ENCODE results near the gene FOXS1.

Gene FOXS1

DNA sequence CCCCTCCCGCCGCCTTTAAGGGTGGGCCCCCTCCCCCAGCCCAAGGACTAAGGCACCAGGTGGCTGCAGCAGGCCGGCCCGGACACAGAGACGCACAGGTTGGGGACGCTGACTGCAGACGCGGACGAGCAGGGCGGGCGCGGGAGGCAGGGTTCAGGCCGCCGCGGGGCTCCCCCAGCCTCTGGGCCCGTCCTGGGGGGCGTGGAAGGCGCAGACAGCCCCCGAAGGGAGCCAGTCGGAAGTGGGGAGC lies 15.7 kb upstream of the FOXS1 start:
- no peak for DNase-seq (ENCODE audit: low read depth)

GRCh38 chr20:31860390-31861134 lies 15.2 kb upstream of the FOXS1 start:
- no peak for DNase-seq (ENCODE audit: low read depth)

- DNase-seq (ENCODE audit: low read depth) = no peak
These were observed 14.6 kb upstream of the FOXS1 start for GRCh38 chr20:31859998-31860380.

DNA sequence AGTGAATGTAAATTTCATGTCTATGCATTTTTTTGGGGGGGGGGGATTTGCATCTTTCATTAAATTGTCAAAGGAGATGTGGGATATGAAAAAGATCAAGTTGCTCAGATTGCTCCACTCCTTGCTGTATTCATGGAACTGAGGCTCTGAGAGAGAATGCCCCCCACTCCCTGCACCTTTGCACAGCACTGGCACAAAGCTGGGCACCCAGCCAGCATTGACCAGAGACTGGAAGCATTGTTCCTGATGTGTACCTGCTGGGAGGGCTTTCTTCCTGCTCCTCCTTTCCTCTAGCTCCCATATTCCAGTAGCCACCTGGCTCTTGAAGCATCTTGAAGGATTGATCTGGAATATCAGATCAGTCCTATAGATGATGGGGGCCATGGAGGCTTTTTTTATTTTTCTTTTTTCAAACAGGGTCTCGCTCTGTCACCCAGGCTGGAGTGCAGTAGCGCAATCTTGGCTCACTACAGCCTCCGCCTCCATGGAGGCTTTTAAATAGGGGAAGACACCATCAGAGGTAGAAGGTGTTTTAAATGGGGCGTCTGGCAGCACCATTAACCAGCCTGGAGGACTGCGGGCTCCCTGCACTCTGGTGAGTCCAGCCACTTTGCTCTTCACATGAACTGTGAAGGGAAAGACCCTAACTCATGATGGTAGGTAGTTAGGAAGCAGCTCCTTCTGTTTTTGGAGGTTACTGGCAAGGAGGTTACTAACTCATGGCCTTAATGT lies 14.0 kb upstream of the FOXS1 start:
- DNase-seq (ENCODE audit: low read depth) = no peak

DNA sequence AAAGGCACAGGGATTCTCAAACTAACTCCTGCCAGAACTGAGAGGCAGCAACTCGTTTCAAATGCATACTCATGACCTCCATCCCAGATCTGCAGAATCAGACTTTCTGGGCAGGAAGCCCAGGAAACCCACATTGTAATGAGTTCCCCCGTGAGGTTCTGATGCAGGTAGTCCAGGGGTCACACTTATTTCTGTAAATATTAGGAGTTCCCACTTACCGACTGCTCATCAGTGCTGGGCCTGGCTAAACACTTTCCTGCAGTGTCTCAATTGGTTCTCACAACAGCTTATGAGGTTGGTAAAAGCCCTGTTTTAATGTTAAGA lies 13.3 kb upstream of the FOXS1 start:
- no peak for DNase-seq (ENCODE audit: low read depth)

DNA sequence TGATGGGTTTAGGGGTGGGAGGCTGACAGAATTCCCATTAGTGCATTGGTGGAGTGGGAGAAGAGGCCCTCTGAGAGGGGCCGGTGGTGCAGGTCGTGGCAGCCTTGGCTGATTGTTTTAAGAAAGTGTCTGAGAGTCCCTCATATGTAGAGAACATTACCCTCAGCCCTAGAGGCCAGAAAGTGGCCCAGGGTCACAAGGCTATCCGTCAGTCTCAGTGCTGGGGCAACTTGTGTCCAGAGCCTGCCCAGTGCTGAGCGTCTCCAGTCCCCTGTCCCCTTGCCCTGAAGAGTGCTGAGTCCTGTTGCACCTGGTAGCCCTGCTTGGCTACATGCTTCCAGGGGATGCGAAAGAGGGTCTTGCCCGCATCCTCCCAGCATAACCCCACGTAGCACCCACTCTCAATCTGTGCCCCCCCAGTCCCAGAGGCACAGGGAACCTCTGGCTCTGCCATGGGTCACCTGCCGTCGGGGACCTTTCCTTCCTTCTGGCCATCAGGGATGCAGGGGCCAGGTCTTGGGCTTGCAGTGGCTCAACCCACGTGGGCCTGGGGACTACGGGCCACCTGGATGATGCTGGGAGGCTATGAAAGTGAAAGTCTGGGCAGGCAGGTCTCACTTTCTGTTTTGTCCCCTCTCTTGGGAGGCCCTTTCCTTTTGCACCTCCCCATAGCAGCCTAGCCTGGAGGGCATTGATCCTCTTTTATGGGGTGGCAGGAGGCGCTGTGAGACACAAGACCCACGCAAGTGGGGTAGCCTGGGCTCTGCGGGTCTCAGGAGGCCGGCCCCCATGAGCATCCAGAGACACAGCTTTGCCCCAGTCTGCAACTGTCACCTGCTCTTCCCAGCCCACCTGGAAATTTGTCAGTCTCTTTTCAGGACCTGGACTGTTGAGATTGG lies 12.7 kb upstream of the FOXS1 start:
- DNase-seq (ENCODE audit: low read depth) = no peak

DNA sequence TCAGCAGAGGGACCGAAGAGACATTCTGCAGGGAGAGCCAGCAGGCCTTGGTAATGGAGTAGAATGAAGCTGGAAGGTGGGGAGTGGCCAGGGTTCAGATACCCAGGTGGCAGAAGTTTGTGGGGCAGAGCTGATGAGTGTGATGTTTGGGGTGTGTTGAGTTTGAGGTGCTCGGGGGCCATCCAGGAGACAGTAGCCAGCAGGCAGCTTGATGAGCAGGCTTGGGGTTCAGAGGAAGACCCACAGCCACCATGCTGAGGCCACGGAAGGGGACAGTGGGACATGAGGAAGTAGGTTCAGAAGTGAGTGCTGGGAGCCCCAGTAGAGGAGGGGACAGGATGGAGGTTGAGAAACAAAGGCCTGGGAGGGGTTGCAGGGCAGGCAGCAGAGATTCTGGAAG lies 11.1 kb upstream of the FOXS1 start:
- DNase-seq (ENCODE audit: low read depth) = no peak

GRCh38 chr20:31853481-31853880 lies 8.1 kb upstream of the FOXS1 start:
- DNase-seq (ENCODE audit: low read depth) = no peak

- DNase-seq (ENCODE audit: low read depth) = no peak
These were observed 6.0 kb upstream of the FOXS1 start for GRCh38 chr20:31851240-31851955.

- no peak for DNase-seq (ENCODE audit: low read depth)
These were observed 4.0 kb upstream of the FOXS1 start for GRCh38 chr20:31849306-31849930.

GRCh38 chr20:31848088-31848999 lies 2.9 kb upstream of the FOXS1 start:
- DNase-seq (ENCODE audit: low read depth) = no peak

DNA sequence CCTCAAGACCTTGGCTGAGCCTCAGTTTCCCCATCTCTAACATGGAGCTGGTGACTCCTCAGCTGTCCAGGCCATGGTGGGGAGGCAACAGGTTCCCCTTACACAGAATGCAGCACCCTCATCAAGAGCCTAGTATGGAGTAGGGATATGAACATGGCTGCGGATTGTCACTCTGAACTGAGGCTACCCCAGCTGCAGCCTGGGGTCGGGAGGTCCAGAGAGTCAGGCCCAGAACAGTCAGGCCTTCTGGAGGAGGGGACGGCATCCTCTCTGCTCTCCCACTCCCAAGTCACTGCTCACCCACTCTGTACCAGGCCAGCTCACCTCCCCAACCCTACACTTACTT lies 1.4 kb upstream of the FOXS1 start:
- DNase-seq (ENCODE audit: low read depth) = no peak

GRCh38 chr20:31844737-31845299 lies 586 bp downstream of the FOXS1 start:
- no peak for DNase-seq (ENCODE audit: low read depth)

- DNase-seq (ENCODE audit: low read depth) = no peak
These were observed 1.5 kb downstream of the FOXS1 start for GRCh38 chr20:31843881-31844280.

- DNase-seq (ENCODE audit: low read depth) = no peak
These were observed 2.1 kb downstream of the FOXS1 start for GRCh38 chr20:31843288-31843687.

DNA sequence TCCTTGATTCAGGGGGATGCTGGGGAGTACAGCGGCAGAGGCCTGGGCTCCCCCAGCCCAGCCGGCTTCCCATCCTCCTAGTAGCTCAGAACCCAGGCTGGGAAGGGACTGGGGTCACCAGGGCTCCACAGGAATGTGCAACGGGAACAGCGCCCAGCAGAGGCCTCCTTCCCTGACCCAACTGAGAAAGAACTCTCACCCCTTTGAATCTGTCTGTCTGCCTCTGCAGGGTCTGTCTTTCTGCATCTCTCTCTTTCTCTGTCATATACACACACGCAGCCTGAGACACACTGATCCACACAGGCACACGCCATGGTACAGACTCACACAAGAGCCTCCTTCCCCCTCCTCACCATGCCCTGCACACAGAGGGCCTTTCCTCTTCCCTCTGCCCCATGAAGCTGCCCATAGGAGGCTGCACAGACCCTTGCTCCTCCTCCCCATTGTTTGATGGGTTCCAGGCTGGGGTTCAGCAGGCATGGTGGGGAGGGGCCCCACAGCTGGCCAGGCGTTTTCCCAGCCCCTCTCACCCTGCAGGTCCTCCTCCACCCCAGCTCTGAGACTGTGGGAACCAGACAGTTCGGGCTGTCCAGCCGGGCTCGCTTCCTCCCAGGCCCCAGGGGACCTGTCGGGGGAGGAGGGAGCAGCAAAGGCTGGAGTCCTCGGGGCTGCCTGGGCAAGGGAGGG lies 2.8 kb downstream of the FOXS1 start:
- no peak for DNase-seq (ENCODE audit: low read depth)

DNA sequence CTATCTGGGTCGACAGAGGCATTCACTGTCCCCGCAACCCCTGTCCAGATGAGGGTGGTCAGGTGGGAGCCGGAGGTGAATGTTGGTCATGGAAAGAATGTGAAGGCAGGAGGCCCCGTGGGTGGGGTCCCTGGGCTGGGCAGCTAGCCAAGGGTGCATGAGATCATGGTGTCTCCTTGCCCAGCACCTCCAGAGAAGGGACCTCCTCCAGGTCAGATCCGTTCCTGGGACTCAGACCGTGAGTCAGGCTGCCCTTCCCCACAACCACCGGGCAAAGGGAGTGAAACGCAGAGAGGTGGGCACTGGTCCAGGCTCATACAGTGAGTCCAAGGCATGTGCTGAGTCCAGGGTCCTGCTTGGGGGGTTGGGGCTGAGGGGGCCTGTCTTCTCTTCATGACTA lies 3.5 kb downstream of the FOXS1 start:
- no peak for DNase-seq (ENCODE audit: low read depth)

DNA sequence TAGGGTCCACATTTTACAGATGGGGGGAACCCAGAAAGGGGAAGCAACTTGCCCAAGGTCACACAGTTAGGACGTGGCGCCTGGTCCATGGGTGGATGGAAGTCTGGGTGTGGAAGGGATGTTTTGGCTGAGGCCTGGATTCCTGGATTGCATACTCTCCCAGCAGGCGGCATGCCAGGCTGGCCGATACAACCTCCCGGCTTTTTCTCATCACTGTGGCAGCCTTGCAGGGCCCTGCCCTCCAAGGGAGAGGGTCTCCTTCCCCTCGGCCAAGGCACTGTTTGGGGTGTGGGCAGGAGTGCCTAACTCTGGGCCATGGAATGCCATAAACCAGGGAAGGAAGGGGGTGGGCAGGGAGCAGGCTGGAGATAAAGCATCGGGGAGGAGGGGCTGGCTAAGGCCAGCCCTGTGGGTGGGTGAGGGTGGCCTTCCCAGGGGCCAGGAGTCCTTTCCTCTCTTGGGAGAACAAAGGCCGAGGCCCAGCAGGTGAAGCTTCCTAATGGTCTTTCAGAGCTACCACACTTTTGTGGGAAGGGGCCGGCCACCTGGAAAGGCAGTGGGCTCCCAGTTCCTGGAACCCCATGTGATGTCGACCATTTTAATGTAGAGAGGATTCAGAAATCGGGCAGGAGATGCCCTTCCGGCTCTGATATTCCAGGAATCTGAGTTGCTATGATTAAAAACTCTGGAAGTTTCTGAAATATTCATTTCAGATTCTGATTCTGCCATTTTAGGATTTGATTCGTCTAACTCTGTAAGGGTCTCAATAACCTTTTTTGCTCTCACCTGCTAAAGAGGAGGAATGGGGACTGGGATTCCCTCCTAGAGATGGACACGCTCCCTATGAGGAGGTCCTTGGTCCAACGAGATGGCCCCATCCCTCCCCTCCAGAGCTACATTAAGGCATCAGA lies 4.2 kb downstream of the FOXS1 start:
- no peak for DNase-seq (ENCODE audit: low read depth)

All from activated T-cell treated with anti-CD3 and anti-CD28 coated beads for 24 hours (primary cell).